RWPE2 (cell line): ENCODE results near the gene RNU5B-1.

Experiments used
- ATAC-seq: fragments of 200-7000 bp; cut with Tn5 transposase; 3 replicates; pipeline ENCODE4 v1.9.1; 2021; ENCODE audit warnings: low read depth
- DNase-seq: peaks from one replicate; pipeline ENCODE4 v3.0.0-alpha.2; 2020; ENCODE audit warnings: low spot score
- H3K27ac ChIP-seq: fragments of 450-650 bp; 2 replicates; pipeline ENCODE4 v1.5.1; 2017; ENCODE audit warnings: mild to moderate bottlenecking; ENCODE audit not compliant: poor library complexity, severe bottlenecking
- H3K27me3 ChIP-seq: fragments of 250-450 bp; sonication (Bioruptor Pico); 2 replicates; pipeline ENCODE4 v1.5.1; 2021; ENCODE audit warnings: mild to moderate bottlenecking, moderate library complexity; ENCODE audit not compliant: insufficient read depth, poor library complexity, severe bottlenecking
- H3K36me3 ChIP-seq: fragments of 250-450 bp; sonication (Bioruptor Pico); 2 replicates; pipeline ENCODE4 v1.5.1; 2020; ENCODE audit warnings: low read depth, mild to moderate bottlenecking, moderate library complexity
- H3K4me1 ChIP-seq: fragments of 250-450 bp; sonication (Bioruptor Pico); 2 replicates; pipeline ENCODE4 v1.5.1; 2021; ENCODE audit warnings: mild to moderate bottlenecking, moderate library complexity; ENCODE audit not compliant: insufficient read depth, poor library complexity, severe bottlenecking
- H3K4me3 ChIP-seq: fragments of 250-450 bp; sonication (Bioruptor Pico); 2 replicates; pipeline ENCODE4 v1.5.1; 2021; ENCODE audit warnings: mild to moderate bottlenecking, moderate library complexity; ENCODE audit not compliant: severe bottlenecking
- H3K9me3 ChIP-seq: fragments of 250-450 bp; sonication (Bioruptor Pico); 2 replicates; pipeline ENCODE4 v1.5.1; 2021; ENCODE audit warnings: mild to moderate bottlenecking, moderate library complexity; ENCODE audit not compliant: severe bottlenecking
- CTCF ChIP-seq: fragments of 450-650 bp; IDR thresholded peaks from one replicate; pipeline ENCODE4 v1.5.1; 2017; ENCODE audit warnings: mild to moderate bottlenecking, moderate library complexity; ENCODE audit not compliant: poor library complexity, severe bottlenecking

The RNU5B-1 gene

GRCh38 chr15:65298731-65299130 is 5.7 kb upstream of the RNU5B-1 start:
- Histone ChIP-seq H3K36me3 (no peaks in the 10 kb centered on the region), H3K27me3 (no peaks in the 10 kb centered on the region), H3K4me3 (no peak overlapping the region)

GRCh38 chr15:65300924-65301441 is 3.5 kb upstream of the RNU5B-1 start:
- no peaks in the 10 kb centered on the region for H3K27me3 ChIP-seq
- TF ChIP-seq CTCF = no peak
- H3K27ac ChIP-seq = no peak overlapping the region
- DNase-seq (no peak), ATAC-seq (no peak)
- no peaks in the 10 kb centered on the region for H3K36me3 ChIP-seq
- H3K4me1 ChIP-seq = peaks cover 8% of the 10 kb centered on the region
- H3K9me3 ChIP-seq = no peaks in the 10 kb centered on the region
- no peak overlapping the region for H3K4me3 ChIP-seq

More at GRCh38 chr15:65298731-65299130, 5.7 kb upstream of the RNU5B-1 start:
- ATAC-seq (no peak), DNase-seq (no peak)
- Histone ChIP-seq H3K27ac (no peak overlapping the region), H3K4me1 (peaks cover 10% of the 10 kb centered on the region), H3K9me3 (no peaks in the 10 kb centered on the region)
- no peak for TF ChIP-seq CTCF

- no peak for DNase-seq
- peaks cover 5% of the 10 kb centered on the region for H3K4me1 ChIP-seq
- no peak for ATAC-seq
- no peaks in the 10 kb centered on the region for H3K27me3 ChIP-seq
- H3K36me3 ChIP-seq = no peaks in the 10 kb centered on the region
- H3K27ac ChIP-seq = no peak overlapping the region
- no peaks in the 10 kb centered on the region for H3K9me3 ChIP-seq
- no peak overlapping the region for H3K4me3 ChIP-seq
- no peak for TF ChIP-seq CTCF
Measured at GRCh38 chr15:65302061-65302460, 2.4 kb upstream of the RNU5B-1 start.

- no peak for DNase-seq
- peak overlapping the region; percentile 34 for H3K4me3 ChIP-seq
- peak; percentile 24 for ATAC-seq
- H3K27me3 ChIP-seq = no peaks in the 10 kb centered on the region
- TF ChIP-seq CTCF = no peak
- peaks cover 5% of the 10 kb centered on the region for H3K4me1 ChIP-seq
- H3K9me3 ChIP-seq = no peaks in the 10 kb centered on the region
- peak overlapping the region; percentile 66 for H3K27ac ChIP-seq
- no peaks in the 10 kb centered on the region for H3K36me3 ChIP-seq
Measured at GRCh38 chr15:65303687-65304380, 643 bp upstream of the RNU5B-1 start.

GRCh38 chr15:65305150-65305758 is 777 bp downstream of the RNU5B-1 start:
- no peak for DNase-seq
- ATAC-seq = peak; percentile 57

More at GRCh38 chr15:65305150-65305758, 777 bp downstream of the RNU5B-1 start:
- Histone ChIP-seq H3K36me3 (no peaks in the 10 kb centered on the region), H3K4me1 (peaks cover 5% of the 10 kb centered on the region), H3K27me3 (no peaks in the 10 kb centered on the region), H3K27ac (peak overlapping the region; percentile 66), H3K4me3 (peak overlapping the region; percentile 34), H3K9me3 (no peaks in the 10 kb centered on the region)
- TF ChIP-seq CTCF = no peak
